HPDE6-E6E7 (cell line): Measurements from ENCODE around the gene KCNK1.
A peak's percentile ranks its signal among the peaks of the same experiment; 100 is the strongest.
"Not testable (repeated sequence)": the region's sequence is repeated elsewhere in the genome, so short reads cannot be mapped to it uniquely, and the experiment has no call there.

ENCODE experiments used
- DNase-seq: peaks from one replicate; pipeline ENCODE4 v3.0.0; 2011; ENCODE audit warnings: missing footprints; ENCODE audit errors: extremely low spot score

The KCNK1 gene

DNA sequence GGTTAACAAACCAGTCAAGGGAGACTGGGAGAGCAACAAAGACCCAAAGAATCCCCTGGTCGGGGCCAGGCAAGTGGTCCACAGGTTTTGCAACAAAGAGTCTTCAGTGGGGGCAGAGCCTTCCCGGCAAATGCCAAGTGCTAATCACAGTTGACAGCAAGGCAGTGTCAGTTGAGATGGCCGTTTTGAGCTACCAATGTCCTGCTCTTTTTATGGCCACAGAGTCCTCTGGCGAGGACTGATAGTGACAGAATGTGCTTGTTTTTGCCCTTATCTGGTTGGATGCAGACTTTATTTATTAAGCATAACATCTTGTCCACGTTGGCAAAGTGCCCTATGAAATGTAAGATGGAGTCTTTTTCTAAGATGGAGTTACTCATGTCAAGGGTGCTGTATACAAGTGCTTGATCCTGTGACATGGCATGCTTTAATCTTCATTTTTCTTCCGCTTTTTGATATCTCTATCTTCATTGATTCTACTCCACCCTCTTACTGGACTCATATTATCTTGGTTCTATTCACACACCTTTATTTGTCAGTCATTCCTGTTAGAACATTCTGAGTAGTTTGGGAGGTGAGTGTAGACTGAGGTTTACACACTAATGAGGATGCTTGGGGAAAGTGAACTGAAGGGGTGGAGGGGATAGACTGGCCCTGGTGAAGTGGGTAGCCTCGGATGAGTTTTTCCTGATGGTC lies 51.8 kb downstream of the KCNK1 start:
- no peak for DNase-seq

DNA sequence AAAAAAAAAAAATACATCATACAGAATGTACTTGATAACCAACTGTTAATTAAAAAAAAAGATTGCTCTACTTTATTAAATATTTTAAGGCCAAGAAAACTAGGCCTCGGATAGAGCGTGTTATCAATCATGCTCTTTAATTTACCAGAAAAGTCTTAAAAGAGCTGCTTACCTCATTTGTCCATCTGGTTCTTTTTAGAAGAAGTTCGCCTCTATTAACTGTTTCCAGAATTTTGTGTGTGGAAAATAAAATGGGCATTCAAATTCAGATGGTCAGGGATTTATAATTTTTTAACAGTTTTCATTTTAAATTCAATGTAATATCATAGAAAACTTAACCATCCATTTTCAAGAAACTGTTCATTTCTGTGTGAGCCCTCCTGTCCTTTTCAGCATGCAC lies 53.8 kb downstream of the KCNK1 start:
- no peak for DNase-seq

DNA sequence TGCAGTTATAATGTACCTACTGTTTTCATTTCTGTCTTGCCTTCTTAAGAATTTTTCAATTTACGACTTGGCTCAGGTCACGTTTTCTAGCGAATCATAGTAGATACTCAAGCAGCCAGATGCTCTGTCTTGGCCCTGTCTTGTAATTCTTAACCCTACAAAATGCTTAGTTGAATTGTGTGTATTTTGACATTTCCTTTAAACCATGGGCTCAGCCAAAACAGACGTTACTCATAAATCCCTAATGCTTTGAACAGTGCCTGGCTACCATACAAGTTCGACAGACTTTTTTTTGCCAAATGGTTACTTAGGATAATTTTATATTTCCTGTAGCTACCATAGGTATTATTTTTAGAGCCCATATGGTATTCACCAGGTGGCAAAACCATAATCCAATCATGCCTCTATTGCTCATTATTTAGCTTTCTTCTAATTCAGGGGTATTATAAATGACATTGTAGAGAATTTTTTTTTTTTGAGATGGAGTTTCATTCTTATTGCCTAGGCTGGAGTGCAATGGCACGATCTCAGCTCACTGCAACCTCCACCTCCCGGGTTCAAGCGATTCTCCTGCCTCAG lies 54.3 kb downstream of the KCNK1 start:
- no peak for DNase-seq

DNA sequence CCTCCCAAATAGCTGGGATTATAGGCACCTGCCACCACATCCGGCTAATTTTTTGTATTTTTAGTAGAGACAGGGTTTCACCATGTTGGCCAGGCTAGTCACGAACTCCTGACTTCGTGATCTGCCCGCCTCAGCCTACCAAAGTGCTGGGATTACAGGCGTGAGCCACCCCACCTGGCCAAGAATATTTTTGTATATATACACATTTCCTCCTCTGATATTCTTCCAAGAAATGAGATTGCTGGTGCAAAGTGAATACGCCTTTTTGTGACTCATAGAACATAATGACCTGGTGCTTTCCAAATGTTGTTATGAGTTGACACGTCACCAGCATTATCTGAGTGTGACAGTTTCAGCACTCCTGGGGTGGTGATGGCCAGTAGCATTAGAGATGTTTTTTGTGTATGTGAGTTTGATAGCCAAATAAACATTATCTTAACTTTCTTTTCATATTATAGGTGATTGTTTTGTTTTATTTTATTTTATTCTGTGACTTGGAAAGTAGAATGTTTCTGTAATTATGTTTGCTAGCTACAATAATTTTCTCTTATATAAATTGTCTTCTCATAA lies 54.9 kb downstream of the KCNK1 start:
- peak; percentile 79 for DNase-seq

DNA sequence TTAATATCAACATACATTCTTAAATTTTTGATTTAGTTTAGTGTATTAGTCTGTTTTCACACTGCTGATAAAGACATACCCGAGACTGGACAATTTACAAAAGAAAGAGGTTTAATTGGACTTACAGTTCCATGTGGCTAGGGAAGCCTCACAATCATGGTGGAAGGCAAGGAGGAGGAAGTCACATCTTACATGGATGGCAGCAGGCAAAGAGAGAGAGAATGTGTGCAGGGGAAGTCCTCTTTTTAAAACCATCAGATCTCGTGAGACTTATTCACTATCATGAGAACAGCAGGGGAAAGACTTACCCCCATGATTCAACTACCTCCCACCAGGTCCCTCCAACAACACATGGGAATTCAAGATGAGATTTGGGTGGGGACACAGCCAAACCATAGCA lies 56.5 kb downstream of the KCNK1 start:
- DNase-seq = not testable (repeated sequence)

DNA sequence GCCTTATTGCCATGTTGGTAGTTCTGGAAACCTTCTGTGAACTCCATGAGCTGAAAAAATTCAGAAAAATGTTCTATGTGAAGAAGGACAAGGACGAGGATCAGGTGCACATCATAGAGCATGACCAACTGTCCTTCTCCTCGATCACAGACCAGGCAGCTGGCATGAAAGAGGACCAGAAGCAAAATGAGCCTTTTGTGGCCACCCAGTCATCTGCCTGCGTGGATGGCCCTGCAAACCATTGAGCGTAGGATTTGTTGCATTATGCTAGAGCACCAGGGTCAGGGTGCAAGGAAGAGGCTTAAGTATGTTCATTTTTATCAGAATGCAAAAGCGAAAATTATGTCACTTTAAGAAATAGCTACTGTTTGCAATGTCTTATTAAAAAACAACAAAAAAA lies 57.4 kb downstream of the KCNK1 start:
- no peak for DNase-seq

DNA sequence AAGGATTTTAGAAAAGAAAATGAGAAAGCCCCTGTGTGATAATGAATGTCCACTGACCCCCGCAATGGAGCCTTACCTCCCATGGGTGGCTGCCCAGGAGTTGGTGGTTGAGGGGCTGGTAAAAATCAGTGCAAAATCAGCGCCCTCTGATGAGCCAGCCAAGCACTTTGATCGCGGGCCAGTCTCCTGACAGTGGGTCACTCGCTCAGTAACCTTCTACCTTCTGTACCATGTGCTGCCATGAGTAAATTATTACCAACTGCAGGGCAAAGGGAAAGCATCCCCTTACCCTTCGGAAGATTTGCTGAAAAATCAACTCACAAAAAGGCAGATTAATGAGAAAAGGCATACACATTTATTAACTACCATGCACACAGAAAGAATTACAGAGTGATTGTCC lies 58.8 kb downstream of the KCNK1 start:
- DNase-seq = no peak

DNA sequence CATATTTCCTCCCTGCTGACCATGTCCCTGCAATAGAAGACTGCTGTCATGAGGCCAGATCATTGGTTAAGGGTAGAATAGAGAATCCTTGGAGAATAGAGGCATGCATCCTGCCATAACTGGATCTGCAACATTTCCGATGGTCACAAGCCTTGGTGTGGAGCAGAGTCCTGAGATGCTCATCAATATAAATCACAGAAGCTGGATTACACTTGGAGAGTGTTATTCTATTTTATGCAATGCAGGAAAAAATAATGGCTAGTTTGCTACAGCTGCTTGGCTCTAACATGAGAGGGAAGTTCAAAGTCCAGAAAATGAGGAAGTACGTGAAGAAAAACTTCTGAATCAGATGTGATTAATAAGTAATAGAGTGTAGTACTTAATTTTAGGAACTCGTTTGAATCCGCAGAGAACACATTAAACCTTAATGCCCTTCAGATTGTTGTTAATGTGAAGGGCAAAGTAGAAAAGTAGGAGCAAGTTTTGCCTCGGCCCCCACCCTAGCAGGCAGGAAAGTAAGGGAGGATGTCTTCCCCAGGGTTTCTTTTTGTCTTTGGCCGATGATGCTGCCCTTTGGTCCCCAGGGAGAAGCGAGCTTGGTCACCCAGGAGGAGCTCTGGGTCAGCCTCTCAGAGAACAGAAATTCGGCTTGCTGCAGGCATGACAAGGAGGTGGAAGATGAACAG lies 59.5 kb downstream of the KCNK1 start:
- no peak for DNase-seq

DNA sequence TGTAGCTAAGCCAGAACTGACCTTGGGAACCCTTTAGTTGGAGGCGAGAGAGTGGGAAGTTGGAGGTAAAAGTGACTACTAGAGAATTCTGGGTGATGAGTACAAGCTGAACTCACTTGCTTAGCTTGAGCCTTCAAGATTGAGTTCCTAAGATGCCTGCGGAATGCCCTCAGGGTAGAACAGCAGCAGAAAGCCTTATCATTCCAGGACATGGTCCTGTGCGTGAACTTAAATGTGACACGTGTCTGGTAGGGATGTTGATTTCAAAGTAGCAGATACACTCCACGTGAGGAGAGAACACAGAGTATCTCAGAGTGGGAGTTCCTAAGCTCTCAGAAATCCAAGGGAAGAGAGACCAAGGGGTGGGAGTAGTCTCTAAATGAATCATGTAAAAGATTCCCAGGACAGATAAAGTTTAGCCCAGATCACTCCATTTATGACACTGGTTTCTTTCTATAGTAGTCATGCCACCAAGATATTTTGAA lies 60.1 kb downstream of the KCNK1 start:
- DNase-seq = no peak

DNA sequence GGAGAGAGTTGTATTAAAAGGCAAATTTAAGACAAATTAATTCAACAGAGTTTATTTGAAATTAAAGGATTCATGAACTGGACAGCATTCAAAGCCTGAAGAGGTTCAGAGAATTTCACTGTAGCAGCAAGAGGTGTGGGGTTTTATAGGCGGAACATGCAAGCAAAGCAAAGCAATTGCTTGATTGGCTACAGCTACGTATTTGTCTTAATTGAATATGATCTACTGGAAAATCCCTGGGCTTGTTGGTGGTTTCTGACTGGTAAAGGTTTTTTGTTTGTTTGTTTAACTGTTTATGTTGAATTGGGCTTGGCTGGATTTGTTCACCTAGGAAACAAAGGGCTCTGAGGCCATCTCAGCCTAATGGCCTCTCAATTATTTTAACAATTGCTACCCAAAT lies 61.5 kb downstream of the KCNK1 start:
- DNase-seq = no peak

DNA sequence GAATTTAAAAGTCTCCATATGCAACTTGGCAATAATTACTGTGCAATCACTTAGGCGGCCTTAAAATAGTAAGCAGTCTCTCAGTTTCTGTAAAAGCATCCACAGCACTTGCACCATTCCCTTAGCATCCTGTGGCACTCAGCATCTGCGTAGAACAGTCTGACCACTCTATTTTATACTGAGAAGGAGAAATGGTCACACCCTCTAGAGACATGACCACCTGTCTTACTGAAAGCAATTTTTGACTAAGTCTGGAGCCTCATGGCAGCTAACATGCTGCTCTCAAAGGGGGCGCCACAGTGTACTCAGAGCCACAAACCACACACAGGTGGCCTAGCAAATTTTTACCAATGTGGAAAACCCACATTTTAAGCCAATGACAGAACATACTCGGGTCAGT lies 62.0 kb downstream of the KCNK1 start:
- no peak for DNase-seq

DNA sequence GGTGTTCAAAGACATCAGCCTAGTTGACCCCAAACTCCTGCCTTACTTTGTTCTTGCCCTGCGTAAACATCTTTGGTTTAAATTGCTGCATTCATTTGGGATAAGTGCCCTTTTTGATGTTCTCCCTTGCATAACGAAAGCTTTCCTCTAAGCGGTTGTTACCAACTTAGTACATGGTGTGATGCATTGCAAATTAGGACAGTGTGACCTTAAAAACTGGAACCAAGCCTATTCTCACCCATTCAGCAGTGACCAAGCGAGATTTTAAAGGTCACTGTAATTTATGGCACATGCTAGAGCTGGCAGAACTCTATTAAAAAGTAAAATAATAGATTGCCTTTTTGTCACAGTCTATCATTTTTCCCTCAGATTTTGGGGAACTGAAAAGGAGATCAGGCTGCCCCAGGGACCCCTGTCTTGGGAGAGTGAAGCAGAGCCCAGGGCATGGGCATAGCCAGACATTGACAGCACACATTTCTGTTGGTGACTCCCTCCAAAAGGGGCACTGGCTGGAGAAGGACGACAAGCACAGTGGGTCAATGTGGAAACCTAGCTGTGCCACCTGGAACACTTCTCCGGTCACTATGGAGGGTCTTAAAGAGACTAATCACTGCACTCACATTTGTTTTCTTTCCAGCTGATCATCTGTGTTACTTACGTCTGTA lies 63.9 kb downstream of the KCNK1 start:
- DNase-seq = no peak

DNA sequence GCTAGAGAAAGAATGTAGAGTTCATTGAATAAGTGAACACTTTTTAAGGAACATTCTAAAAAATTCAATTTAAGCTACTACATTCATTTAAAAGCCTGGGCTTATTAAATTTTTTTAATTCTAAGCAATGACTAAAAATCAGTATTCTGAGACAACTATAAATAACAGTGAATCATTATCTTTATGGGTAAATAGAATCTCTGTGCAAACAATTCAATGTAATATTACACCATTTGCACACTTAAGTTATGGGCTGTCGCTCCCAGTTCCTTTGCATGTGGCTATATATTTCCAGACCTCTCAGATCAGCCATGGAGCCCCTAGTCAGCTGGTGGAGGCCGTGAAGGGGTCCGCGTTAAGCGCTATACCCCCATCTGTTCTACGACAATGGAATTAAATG lies 65.1 kb downstream of the KCNK1 start:
- no peak for DNase-seq

DNA sequence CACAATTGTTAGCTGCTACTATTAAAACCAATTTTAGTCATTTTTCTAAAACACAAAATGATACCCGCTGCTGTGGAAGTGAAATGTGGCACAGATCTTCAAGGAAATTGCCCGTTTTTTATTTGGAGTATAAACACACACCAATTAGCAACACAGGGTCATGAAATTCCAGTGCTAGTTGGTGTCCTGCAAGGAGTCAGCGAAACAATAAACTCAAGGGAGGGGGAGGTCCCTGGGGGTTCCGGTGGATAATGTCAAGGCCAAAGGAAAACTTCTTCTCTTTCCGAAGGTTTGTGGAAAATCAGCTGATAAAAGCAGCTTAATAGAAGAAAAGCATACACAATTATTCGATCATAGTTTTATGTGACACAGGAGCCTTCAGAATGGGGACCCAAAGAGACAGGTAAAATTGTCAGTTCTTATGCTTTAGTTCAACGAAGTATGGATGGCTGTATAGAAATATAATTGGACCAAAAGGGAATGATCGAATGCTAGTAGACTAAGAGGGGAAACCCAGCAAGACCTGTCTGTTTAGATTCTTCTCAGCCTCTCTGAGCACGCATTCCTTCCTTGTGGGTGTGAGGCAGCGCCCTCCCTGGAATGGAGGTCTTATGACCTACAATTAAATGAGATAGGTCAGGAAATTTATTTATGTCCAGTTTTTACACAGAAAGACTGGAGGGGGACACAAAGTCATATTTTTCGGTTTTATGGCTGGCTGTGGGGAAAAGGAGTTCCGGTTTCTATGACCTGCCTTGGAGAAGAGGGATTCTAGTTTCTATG lies 65.9 kb downstream of the KCNK1 start:
- DNase-seq = no peak

DNA sequence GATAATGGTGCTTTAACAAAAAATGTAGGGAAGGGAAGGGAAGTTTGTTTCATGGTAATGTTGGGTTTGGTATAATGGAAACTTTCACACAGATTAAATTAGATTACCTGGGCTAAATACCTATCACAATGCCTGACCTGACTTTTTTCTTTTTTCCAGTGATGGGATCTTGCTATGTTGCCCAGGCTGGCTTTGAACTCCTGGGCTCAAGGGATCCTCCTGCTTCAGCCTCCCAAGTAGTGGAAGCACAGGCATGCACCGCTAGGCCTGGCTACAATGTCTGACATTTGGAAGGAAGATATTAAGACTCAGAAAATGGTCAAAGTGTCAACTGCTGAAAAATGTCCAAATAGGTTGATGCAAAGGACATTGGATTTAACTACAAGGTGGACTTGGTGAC lies 67.4 kb downstream of the KCNK1 start:
- DNase-seq = no peak

DNA sequence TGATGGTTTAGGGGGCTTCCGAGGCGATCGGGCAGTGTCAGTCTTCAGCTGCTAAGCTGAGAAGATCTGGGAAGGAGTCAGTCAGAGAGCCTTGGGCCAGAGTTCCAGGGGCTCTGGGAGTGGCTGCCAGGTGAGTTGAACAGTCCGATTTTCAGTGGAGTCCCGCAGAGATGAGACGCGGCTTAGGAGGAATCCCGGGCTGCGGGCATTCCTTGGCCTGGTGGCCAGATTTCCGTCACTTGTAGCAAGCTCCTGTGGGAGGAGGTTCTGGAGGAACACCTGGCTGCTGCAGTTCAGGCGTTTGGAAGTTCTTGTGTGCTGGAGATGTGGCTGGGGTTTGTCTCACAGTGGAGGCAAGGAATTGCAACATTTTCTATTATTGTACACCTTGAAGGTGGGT lies 72.7 kb downstream of the KCNK1 start:
- not testable (repeated sequence) for DNase-seq

DNA sequence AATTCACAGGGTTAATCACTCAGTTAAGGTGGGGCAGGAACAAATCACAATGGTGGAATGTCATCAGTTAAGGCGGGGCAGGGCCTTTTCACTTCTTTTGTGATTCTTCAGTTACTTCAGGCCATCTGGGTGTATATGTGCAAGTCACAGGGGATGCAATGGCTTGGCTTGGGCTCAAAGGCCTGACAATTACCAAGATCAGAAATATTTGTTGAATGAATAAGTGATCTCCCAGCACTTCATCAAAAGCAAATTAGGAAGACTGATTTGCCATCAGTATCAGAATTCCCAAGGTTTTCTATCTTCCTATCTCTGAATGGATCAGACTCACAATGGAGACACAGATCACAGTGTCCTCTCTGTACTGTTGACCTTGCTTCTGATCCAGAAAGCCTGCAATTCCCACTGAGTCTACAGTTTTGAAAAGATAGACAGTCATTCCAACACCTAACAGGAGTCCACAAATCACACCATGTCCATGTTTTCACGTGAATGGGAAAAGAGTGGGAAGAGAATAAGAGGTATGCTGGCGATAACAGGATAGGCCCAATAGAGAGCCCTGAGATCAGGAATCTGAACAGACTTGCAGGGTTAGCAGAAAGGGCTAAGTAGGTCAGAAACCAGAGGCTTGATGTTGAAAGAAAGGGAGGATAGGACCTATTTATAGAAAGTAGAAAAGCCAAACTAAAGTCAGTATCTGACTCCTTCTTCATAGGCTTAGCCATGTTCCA lies 75.3 kb downstream of the KCNK1 start:
- DNase-seq = no peak

DNA sequence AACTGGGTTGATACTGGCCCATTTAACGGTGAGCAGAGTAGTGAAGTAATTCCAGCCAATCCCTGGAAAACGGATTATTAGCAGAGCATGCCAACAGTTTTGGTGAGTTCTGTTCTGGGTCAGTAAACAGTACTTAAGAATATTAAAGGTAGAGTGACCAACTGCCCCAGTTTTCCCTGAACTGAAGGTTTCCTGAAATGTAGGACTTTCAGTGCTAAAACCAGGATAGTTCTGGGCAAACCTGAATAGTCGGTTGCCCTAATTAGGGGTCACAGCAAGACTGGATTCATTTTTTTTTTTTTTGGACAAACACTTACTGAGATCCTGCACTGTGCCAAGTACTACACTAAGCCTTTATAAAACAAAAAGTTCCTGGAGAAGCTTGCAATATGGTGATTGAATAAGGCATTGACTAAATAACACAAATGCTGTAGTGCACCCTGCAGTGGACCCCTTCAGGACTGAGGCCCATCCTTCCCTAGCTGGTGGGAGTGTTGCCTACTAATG lies 75.9 kb downstream of the KCNK1 start:
- DNase-seq = no peak

DNA sequence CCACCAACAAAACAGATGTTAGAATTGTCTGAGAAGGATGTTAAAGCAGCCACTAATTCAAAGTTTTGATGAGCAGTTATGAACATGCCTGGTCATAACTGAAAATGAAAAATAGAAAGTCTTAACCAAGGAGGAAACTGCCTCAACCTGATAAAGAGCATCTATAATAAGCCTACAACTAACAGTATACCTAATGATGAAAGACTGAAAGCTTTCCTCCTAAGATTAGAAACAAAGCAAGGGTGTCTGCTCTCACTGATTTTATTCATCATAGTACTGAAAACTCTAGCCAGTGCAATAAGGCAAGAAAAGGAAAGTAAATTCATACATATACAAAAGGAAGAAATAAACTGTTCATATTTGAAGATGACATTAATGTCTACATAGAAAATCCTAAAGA lies 82.0 kb downstream of the KCNK1 start:
- DNase-seq = no peak

DNA sequence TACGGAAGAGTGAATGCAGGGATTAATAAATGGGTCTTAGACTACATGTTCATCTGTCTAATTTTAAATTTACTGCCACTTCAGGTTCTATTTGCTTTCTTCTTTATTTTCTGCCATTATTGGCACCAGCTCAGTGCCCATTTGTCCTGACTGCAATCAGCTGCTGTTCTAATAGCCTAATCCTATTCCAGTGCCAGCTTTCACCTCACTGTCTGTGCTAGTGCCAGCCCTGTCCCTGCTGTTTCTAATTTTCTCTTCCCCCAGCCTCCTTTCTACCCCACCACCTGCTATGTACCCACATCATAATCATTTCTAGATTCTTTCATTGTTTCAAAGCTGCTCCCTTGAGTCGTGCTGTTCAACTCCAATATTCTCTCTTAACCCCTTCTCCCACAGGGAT lies 86.4 kb downstream of the KCNK1 start:
- DNase-seq = no peak
